CD4-positive, alpha-beta T cell (primary cell): Measurements from ENCODE around the gene VWA7. TPM values are rescaled to one million over a fixed set of nuclear protein-coding genes. Genes with fewer than 3 reads are reported as not detected.
"Not testable (repeated sequence)": the region's sequence is repeated elsewhere in the genome, so short reads cannot be mapped to it uniquely, and the experiment has no call there.

Experiments
- ATAC-seq: fragments of 200-7000 bp; cut with Tn5 transposase; one replicate; pipeline ENCODE4 v1.10.0; 2022; ENCODE audit warnings: mild to moderate bottlenecking; ENCODE audit not compliant: poor library complexity
- CTCF ChIA-PET: fragments of 350-600 bp; sonication (Branson Sonifier 250); formaldehyde crosslinking; loops from one replicate; lab custom pipeline; 2021; ENCODE audit warnings: antibody characterized with exemption, inconsistent platforms; lab: Charles Lee
- POLR2A ChIA-PET: fragments of 350-600 bp; sonication (Branson Sonifier 250); formaldehyde crosslinking; loops from one replicate; lab custom pipeline; 2021; ENCODE audit warnings: antibody characterized with exemption, inconsistent platforms; lab: Charles Lee
- DNase-seq, 14 experiments: peaks; one replicate each; pipeline ENCODE4 v3.0.0-alpha.2; 2013 to 2020; ENCODE audit warnings: mixed read lengths in 2 of 14
- H3K27ac ChIP-seq, 2 donors: one replicate each; pipeline versions ENCODE4 v1.5.1 to v1.7.0; 2013; ENCODE audit warnings: low read length in 2 of 2, low read depth in 1 of 2, mild to moderate bottlenecking in 1 of 2
- H3K27me3 ChIP-seq, 2 experiments: 1 replicate in 1 of 2; 2 replicates in 1 of 2; pipeline versions ENCODE4 v1.6.1 to v1.7.0; 2013; ENCODE audit warnings: low read length in 2 of 2, control low read depth in 1 of 2, mild to moderate bottlenecking in 1 of 2, moderate library complexity in 1 of 2; ENCODE audit not compliant: insufficient read depth in 2 of 2, control insufficient read depth in 1 of 2
- H3K36me3 ChIP-seq: one replicate; pipeline ENCODE4 v1.6.1; 2013; ENCODE audit warnings: low read length, control low read depth; ENCODE audit not compliant: insufficient read depth
- H3K4me1 ChIP-seq: one replicate; pipeline ENCODE4 v1.6.1; 2013; ENCODE audit warnings: low read length, control low read depth; ENCODE audit not compliant: insufficient read depth
- H3K4me3 ChIP-seq: one replicate; pipeline ENCODE4 v1.5.1; 2013; ENCODE audit warnings: mild to moderate bottlenecking, low read length, moderate library complexity
- H3K9me3 ChIP-seq, 2 experiments: 1 replicate in 1 of 2; 2 replicates in 1 of 2; pipeline versions ENCODE4 v1.6.1 to v1.7.0; 2013; ENCODE audit warnings: low read length in 2 of 2, mild to moderate bottlenecking in 2 of 2, control low read depth in 1 of 2, moderate library complexity in 1 of 2; ENCODE audit not compliant: control insufficient read depth in 1 of 2, insufficient read depth in 1 of 2
- H3K27ac Mint-ChIP-seq: one replicate; pipeline ENCODE4 v1.8.0; 2020; ENCODE audit warnings: mixed read lengths
- H3K27me3 Mint-ChIP-seq: one replicate; pipeline ENCODE4 v1.8.0; 2021; ENCODE audit warnings: mixed read lengths
- H3K36me3 Mint-ChIP-seq: one replicate; pipeline ENCODE4 v1.8.0; 2021; ENCODE audit warnings: low read depth, mixed read lengths
- H3K4me1 Mint-ChIP-seq: one replicate; pipeline ENCODE4 v1.8.0; 2021; ENCODE audit warnings: low read depth, mixed read lengths
- H3K4me3 Mint-ChIP-seq: one replicate; pipeline ENCODE4 v1.8.0; 2020; ENCODE audit warnings: mild to moderate bottlenecking, mixed read lengths
- H3K9me3 Mint-ChIP-seq: one replicate; pipeline ENCODE4 v1.8.0; 2020; ENCODE audit warnings: mixed read lengths
- intact Hi-C, 2 experiments: fragments of 100-400 bp; cut with DNase I in 1 of 2; cut with micrococcal nuclease in 1 of 2; formaldehyde crosslinking; loops; one replicate each; pipeline versions ENCODE4 v1.15.1 to v1.9.0; 2023 to 2025; cut with DNase I, micrococcal nuclease
- total RNA-seq, 174 experiments: library from RNA in 2 of 174; stranded (reverse) in 2 of 174; gene quantifications; one replicate each; pipeline ENCODE4 v1.2.3 and lab custom pipeline; 2021 to 2026
- TF ChIP-seq, protein P1 (sequence below): fragments of 200-600 bp; IDR thresholded peaks from one replicate; pipeline ENCODE4 v1.8.0; 2022; ENCODE audit warnings: antibody characterized with exemption, mild to moderate bottlenecking

Gene VWA7
- total RNA-seq, 2 experiments from 2014 or later = 1.7 TPM

DNA sequence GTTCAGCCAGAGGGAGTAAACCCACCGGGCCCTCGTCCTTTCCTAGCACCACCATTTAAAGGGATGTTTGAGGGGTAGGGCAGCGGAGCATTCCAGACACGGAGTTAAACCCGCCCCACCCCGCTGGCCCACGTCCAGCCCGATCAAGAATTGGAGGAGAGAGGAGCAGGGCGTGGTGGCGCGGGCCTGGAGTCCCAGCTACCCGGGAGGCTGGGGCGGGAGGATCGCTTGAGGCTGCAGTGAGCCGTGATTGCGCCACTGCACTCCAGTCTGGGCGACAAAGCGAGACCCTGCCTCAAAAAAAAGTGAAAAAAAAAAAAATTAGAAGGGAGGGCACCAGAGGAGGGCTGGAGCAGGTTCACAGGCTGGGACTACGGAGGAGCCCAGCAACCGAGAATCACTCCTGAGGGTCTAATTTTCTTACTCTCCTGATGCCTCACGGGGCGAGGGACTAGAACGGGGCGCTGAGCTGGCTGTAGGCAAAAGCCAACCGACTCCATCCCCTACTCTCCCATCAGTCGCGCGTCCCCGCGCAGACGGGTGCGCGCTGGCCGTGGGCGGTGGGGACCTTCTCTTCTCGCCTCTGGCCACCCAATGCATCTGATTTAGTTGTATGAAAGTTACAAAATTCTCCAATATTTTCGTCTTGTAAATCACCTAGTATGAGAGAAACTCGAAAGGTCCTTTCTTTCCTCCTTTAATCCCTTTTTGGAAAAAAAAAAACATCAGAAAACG is 44.3 kb upstream of the VWA7 start:
- Histone ChIP-seq H3K27ac (peak overlapping the region; percentile 50 to 83), H3K4me1 (peaks cover 52% of the 10 kb centered on the region), H3K27me3 (no peaks in the 10 kb centered on the region), H3K9me3 (no peaks in the 10 kb centered on the region), H3K36me3 (no peaks in the 10 kb centered on the region), H3K4me3 (peak overlapping the region; percentile 63)
- Mint-ChIP-seq H3K4me1 (peaks cover 54% of the 10 kb centered on the region), H3K27ac (peak overlapping the region; percentile 94), H3K27me3 (no peaks in the 10 kb centered on the region), H3K36me3 (peaks cover 13% of the 10 kb centered on the region), H3K9me3 (no peaks in the 10 kb centered on the region), H3K4me3 (peak overlapping the region; percentile 94)
- DNase-seq (peak in 2 of 14 experiments; percentile 43 to 52), ATAC-seq (peak; percentile 4)
- ChIA-PET POLR2A (interaction anchor here (0.6 to 2.7 kb wide), 5 partner anchors 12 to 275 kb away, joined by 3 to 17 read pairs (median 4); partner anchors contain the start of genes LSM2 and VARS1), CTCF (no interaction called here)
- TF ChIP-seq, protein P1, sequence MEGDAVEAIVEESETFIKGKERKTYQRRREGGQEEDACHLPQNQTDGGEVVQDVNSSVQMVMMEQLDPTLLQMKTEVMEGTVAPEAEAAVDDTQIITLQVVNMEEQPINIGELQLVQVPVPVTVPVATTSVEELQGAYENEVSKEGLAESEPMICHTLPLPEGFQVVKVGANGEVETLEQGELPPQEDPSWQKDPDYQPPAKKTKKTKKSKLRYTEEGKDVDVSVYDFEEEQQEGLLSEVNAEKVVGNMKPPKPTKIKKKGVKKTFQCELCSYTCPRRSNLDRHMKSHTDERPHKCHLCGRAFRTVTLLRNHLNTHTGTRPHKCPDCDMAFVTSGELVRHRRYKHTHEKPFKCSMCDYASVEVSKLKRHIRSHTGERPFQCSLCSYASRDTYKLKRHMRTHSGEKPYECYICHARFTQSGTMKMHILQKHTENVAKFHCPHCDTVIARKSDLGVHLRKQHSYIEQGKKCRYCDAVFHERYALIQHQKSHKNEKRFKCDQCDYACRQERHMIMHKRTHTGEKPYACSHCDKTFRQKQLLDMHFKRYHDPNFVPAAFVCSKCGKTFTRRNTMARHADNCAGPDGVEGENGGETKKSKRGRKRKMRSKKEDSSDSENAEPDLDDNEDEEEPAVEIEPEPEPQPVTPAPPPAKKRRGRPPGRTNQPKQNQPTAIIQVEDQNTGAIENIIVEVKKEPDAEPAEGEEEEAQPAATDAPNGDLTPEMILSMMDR = no peak
- intact Hi-C loops = loop anchor here (2.0 kb wide), 2 partner anchors 15 to 93 kb away; partner anchors contain the start of genes DDAH2 (in 1 of the 2) and LSM2 (in 1 of the 2)

DNA sequence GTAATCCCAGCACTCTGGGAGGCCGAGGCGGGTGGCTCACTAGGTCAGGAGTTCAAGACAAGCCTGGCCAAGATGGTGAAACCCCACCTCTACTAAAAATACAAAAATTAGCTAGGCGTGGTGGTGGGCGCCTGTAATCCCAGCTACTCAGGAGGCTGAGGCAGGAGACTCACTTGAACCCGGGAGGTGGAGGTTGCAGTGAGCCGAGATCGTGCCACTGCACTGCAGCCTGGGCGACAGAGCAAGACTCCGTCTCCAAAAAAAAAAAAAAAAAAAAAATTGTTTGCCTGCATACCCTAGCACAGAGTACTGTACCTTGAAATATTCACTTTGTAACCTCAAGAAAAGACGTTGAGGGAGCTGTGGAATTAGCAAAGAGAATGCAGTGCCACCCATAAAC is 43.3 kb upstream of the VWA7 start:
- H3K36me3 Mint-ChIP-seq = peaks cover 13% of the 10 kb centered on the region
- H3K36me3 ChIP-seq, ATAC-seq, H3K4me3 ChIP-seq, H3K9me3 ChIP-seq, H3K9me3 Mint-ChIP-seq, H3K27me3 ChIP-seq, DNase-seq, H3K27me3 Mint-ChIP-seq, H3K27ac ChIP-seq, H3K4me3 Mint-ChIP-seq: not testable (repeated sequence)
- ChIA-PET CTCF (interaction anchor here (0.7 to 1.3 kb wide), 2 partner anchors 10 to 275 kb away, joined by 3 to 10 read pairs; no protein-coding TSS in a partner anchor), POLR2A (interaction anchor here (1.2 to 1.6 kb wide), 2 partner anchors 85 to 156 kb away, joined by 3 to 7 read pairs; partner anchors contain the start of gene GPANK1)
- H3K4me1 Mint-ChIP-seq = peaks cover 50% of the 10 kb centered on the region
- H3K27ac Mint-ChIP-seq = peak overlapping the region; percentile 71
- intact Hi-C loops = loop anchor here in 1 of 2 experiments (2.0 kb wide), 1 partner anchor 92 kb away; the partner anchor contains the start of gene DDAH2
- peaks cover 45% of the 10 kb centered on the region for H3K4me1 ChIP-seq

DNA sequence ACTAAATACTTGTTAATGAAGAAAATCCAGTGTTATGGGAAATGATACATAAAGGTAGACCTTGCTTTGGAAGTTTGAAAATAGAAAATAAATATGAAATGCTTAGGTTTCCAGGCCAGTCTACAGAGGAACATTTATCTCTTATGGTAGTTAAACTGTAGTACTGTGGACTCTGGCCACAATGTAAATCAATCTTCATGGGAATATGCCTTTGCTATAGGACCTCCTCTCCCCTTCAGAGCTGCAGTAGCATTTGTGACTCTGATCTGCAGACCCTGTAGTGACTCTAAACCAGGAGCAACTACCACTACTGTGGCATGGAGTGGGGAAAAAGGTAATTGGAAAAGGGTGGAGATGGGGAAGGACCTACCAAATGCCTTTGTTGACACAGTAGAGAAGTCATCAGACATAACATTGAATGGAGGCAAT is 42.8 kb upstream of the VWA7 start:
- Mint-ChIP-seq H3K27me3 (no peaks in the 10 kb centered on the region), H3K27ac (peak overlapping the region; percentile 71), H3K36me3 (peaks cover 13% of the 10 kb centered on the region), H3K4me1 (peaks cover 46% of the 10 kb centered on the region), H3K4me3 (peak overlapping the region; percentile 88), H3K9me3 (no peaks in the 10 kb centered on the region)
- TF ChIP-seq, protein P1 = no peak
- Histone ChIP-seq H3K4me1 (peaks cover 45% of the 10 kb centered on the region), H3K36me3 (no peaks in the 10 kb centered on the region), H3K4me3 (no peak overlapping the region), H3K9me3 (no peaks in the 10 kb centered on the region), H3K27ac (peak overlapping the region in 1 of 2 donors; percentile 2), H3K27me3 (no peaks in the 10 kb centered on the region)
- intact Hi-C loops = loop anchor here (2.0 to 5.0 kb wide), 2 partner anchors 83 to 91 kb away; partner anchors contain the start of genes CLIC1 (in 1 of the 2) and DDAH2 (in 1 of the 2)
- ATAC-seq (no peak), DNase-seq (no peak)
- ChIA-PET CTCF (interaction anchor here (0.7 to 1.3 kb wide), 4 partner anchors 10 to 275 kb away, joined by 3 to 10 read pairs (median 4); no protein-coding TSS in a partner anchor), POLR2A (interaction anchor here (1.2 to 1.6 kb wide), 2 partner anchors 84 to 156 kb away, joined by 3 to 7 read pairs; partner anchors contain the start of gene GPANK1)
